Spleen (tissue), 7 donors: Measurements from ENCODE around the gene FXR1.

Experiments
- POLR2AphosphoS5 ChIP-seq, 3 donors: sonication (generic); formaldehyde crosslinking; IDR thresholded peaks; one replicate each; pipeline ENCODE4 v1.5.1; 2017; ENCODE audit warnings: antibody characterized with exemption in 3 of 3
- TF ChIP-seq, protein P1 (sequence below), 11 experiments: fragments of 200-600 bp in 7 of 11; fragments of 450-650 bp in 4 of 11; sonication (generic) in 4 of 11; IDR thresholded peaks in 8 of 11; conservative IDR thresholded peaks in 3 of 11; 1 replicate in 7 of 11; 2 replicates in 4 of 11; pipeline versions ENCODE4 v1.4.0 to v1.8.0; 2016 to 2021; ENCODE audit warnings: antibody characterized with exemption in 11 of 11, inconsistent platforms in 4 of 11, mild to moderate bottlenecking in 1 of 11
- donor health status: DM: no; HTN: no; CAD: no; lungs with moderate emphysema.
- donor health status: DM: no; HTN: no; CAD: no.
- donor health status: DM: no; HTN: no; CAD: no.

DNA sequence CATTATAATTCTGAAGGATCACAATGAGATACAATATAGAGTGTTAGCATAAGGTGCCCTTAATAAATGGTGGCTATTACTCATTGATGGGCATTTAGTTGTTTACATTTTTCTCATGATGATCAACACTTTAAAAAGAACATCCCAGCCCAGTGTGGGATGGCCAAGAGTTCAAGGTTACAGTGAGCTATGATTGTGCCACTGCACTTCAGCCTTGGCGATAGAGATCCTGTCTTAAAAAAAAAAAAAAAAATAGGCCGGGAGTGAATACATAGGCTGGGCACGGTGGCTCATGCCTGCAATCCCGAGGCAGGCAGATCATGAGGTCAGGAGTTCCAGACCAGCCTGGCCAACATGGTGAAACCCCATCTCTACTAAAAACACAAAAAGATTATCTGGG lies 1.6 kb upstream of the FXR1 start:
- TF ChIP-seq, protein P1, sequence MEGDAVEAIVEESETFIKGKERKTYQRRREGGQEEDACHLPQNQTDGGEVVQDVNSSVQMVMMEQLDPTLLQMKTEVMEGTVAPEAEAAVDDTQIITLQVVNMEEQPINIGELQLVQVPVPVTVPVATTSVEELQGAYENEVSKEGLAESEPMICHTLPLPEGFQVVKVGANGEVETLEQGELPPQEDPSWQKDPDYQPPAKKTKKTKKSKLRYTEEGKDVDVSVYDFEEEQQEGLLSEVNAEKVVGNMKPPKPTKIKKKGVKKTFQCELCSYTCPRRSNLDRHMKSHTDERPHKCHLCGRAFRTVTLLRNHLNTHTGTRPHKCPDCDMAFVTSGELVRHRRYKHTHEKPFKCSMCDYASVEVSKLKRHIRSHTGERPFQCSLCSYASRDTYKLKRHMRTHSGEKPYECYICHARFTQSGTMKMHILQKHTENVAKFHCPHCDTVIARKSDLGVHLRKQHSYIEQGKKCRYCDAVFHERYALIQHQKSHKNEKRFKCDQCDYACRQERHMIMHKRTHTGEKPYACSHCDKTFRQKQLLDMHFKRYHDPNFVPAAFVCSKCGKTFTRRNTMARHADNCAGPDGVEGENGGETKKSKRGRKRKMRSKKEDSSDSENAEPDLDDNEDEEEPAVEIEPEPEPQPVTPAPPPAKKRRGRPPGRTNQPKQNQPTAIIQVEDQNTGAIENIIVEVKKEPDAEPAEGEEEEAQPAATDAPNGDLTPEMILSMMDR (IDR thresholded peaks at IDR 0.05 in 8 of 11, conservative IDR thresholded peaks at IDR 0.05 in 3 of 11): no peak
- TF ChIP-seq POLR2AphosphoS5 (IDR thresholded peaks at IDR 0.05): no peak
